HG03439 (cell line): ENCODE results near the gene DACT3.
"Not testable (repeated sequence)": the region's sequence is repeated elsewhere in the genome, so short reads cannot be mapped to it uniquely, and the experiment has no call there.

ENCODE experiments used
- ATAC-seq: cut with Tn5 transposase; IDR thresholded peaks from one replicate; pipeline ENCODE4 v1.9.1; 2021; ENCODE audit warnings: mild to moderate bottlenecking, moderate library complexity; ENCODE audit not compliant: unreplicated experiment

Gene DACT3

DNA sequence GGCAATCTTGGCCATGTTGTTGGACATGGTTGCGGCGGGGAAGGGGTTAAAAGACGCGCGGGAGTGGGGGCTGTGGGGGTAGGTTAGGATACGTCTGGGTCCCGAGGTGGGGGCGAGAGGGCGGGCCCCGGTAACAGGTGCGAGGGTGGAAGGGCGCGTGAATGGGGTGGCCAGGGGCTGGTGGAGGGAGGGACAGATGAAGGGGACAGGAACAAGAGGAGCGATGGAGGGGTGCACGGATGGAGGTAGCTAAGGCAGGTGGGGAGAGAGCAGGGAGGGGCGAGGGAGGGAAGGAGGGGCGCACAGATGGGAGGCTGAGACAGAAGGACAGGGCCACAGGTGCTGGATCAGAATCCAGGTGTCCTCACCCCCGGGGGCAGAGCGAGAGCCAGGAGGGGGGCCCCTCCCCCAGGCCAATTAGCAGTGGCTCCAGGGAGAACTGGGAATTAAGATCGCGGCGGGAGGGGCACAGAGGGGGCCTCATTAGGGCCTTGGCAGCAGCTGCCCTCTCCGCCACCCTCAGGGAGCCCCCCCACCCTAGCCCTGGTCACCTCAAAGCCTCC, 26.2 kb downstream of the DACT3 start:
- no peak for ATAC-seq

DNA sequence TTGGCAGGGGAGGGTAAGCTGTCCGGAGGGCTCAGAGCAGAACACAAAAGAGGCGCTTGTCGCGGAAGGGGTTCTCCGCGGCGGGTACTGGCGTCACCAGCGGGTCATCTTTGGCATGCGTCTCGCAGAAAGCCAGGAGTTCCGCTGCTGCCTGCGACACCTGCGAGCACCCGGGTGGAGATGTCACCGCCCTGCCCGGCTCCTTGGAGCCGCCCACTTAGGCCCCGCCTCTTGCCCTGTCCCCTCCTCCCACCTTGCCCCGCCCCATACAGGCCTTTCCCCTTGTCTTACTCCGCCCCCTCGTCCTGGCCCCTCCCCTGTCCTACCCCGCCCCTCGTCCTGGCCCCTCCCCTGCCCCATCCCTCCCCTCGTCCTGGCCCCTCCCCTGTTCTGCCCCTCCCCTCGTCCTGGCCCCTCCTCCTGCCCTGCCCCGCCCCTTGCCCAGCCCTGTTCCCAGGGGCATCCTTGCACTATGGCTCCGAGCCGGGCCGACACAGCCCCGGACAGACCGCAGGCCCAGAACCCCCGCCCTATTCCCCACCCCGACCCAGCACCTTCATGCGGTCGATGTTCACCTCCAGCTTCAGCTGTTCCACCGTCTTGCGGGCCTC, 26.8 kb downstream of the DACT3 start:
- ATAC-seq: peak; percentile 56

GRCh38 chr19:46633130-46633529, 27.9 kb downstream of the DACT3 start:
- ATAC-seq: no peak

DNA sequence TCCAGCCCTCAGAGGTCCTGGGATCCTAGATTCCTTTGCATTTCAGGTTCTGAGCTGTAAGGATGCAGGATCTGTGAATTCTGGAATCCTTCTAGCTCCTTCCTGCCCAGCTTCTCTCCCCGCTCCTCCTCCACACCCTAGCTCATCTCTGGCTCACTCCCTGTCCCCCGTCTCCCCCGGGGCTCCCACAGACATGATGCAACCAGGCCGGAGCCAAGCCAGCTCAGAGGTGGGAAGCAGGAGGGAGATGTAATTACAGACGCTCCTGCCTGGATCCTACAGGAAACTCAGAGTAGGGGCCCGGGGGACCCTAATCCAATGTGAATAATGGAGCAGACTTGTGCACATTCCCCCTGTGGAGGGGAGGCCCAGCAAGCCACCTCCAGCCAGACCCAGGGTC, 29.5 kb downstream of the DACT3 start:
- ATAC-seq: no peak

DNA sequence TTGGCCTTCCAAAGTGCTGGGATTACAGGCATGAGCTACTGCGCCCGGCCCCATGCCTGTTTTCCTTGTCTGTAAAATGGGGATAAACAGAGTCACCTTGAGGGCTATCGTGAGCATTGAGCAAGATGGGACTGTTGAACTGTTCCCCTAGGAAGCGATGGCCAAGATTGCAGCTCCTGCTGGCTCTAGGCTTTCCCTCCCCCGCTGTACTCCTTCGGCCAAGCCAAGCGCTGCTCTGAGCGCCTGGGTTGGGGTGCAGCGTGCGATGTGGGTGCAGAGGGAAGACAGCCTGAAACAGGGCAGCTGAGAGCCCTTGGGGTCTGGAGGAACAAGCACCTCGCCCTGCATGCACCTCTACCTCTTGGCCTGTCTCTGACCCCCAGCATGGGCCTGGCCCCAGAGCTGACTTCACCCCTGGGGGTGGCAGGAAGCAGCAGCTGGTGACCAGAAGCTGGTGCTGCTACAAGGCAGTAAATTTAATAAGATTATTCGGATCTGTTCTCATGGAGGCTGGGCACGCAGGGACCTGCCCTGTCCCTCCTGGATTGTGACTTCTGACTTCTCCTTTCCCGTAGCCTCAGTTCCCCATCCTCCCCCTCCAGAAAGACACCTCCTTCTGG, 30.3 kb downstream of the DACT3 start:
- ATAC-seq: no peak

GRCh38 chr19:46629546-46630025, 31.4 kb downstream of the DACT3 start:
- ATAC-seq: no peak

DNA sequence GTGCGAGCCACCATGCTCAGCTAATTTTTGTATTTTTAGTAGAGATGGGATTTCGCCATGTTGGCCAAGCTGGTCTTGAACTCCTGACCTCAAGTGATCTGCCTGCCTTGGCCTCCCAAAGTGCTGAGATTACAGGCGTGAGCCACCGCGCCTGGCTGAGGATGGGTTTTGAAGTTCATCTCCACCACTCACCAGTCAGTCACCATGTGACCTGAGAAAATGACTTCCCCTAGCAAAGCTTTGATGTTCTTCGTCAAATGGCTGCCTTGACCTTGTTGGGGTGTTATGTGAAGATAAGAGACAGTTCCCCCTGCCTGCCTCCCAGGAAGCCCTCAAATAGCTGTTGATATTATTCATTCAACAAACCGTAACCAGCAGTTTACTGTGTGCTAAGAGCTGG, 32.0 kb downstream of the DACT3 start:
- ATAC-seq: not testable (repeated sequence)

DNA sequence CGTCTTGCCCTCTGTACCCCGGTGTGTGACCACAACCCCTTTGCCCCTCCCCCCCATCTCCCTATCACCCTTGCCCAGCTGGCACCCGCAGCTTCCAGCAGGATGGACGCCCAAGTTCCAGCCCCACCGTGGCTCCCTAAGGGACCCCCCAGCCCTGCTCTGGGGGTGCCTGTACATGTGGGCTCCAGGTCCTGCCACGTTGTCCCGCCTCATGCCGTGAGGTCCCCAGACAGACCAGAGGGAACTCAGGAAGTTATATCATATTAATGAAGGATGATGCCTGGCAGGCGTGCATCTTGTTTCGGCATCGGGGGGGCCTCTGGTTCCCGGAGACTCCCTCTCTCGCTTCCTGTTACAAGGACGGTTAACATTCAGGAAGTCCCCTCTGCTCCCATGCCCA, 34.5 kb downstream of the DACT3 start:
- no peak for ATAC-seq

DNA sequence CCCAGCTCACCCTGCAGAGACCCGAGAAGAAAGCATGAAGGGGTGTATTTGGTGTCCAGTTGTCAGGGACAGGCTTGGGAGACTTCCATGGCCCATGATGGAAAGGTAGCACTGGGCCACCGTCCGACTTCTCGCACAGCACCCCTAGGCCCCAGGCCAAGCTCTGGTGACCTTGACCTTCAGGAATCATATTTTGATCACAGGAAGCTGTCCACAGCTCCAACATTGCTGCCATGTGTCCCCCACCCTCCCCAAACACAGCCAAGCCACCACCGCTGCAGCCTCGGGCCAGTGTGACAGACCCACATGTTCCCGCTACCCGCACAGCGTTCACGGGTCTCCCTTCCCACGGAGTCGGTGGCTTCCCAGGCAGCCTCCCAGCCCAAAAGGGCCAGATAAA, 35.3 kb downstream of the DACT3 start:
- ATAC-seq: no peak

GRCh38 chr19:46624958-46625661, 35.9 kb downstream of the DACT3 start, which contains the start of gene PTGIR:
PTGIR (minus strand) TSS chr19:46625089; CDS start chr19:46624225, 864 bp downstream.
- ATAC-seq: no peak

DNA sequence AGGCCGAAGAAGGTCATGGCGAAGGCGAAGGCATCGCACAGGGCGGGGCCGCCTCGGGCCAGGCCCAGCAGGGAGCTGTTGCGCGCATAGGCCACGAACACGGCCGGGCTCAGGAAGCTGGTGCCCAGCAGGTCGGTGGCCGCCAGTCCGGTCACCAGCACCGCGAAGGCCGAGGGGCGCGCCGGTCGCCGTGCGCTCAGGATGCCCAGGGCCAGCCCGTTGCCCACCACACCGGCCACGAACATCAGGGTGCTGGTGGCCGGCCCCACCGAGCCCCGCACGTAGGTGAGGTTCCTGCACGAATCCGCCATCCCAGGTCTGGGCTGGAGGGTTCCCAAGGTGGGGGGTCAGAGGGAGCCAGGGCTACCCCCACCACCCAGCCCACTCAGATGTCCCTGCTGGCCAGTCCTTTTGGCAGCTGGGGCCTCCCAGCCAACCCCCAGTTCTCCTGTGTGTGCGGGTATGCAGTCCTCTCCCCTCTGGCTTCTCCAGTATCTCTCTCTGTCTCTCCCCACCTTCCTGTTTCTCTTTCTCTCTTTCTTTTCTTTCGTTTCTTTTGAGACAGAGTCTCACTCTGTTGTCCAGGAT, 37.0 kb downstream of the DACT3 start:
- ATAC-seq: no peak

- no peak for ATAC-seq
These were observed 38.9 kb downstream of the DACT3 start for GRCh38 chr19:46622118-46622446.

DNA sequence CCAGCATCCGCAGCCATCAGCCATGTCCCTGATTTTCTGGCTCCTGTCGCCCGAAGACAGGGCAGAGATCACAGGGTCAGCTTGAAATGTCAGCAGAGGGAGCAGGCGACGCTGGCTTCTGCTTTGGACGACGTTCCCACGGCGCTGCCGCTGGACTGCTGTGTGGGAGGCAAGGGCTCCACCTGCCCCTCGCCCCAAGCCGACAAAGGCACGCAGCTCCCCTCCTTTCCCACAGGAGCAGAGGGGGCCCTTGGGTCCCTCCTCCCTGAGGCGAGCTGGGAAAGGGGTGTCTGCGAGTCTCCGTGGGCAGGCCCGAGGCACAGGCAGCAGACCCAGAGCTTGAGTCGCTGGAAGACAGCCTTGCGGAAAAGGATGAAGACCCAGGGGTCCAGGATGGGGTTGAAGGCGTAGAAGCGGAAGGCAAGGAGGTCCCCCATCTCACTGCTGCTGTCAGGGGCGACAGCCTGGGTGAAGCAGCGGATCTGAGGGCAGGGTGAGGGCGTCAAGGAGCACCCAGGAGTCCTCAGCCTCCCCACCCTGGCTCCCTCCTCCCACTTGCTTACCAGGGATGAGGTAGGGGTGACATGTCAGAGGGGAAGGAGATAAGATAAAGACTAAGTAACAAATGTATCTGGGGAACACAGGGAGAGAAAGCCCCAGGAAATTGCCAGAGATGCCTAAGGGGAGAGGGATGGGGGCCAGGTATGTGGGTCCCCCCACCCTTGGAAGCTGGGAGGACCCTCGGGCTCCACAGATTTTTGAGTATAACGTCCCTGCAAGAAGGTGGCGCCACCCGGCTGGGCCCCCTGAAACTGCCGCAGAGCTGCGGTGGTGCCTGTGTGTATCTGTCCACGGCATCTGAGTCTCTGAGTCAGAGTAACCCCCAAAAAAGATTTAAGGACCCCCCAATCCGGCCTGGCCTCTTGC, 39.5 kb downstream of the DACT3 start:
- ATAC-seq: no peak

- ATAC-seq: no peak
These were observed 40.3 kb downstream of the DACT3 start for GRCh38 chr19:46620716-46621115.

DNA sequence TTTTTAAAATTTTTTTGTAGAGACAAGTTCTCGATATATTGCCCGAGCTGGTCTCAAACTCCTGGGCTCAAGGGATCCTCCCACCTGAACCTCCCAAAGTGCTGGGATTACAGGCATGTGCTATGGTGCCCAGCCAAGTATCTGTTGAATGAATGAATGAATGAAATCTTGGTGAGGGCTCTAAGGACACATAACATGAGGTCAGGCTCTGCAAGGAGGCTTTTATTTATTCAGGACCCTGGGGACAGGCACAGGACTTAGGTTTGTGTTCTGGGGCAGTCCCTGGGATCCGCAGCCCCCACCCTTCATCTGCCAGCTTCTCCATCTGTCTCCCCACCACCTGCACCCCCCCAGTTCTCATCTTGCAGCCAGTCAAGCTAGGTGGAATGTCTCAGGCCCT, 40.7 kb downstream of the DACT3 start:
- ATAC-seq: no peak

DNA sequence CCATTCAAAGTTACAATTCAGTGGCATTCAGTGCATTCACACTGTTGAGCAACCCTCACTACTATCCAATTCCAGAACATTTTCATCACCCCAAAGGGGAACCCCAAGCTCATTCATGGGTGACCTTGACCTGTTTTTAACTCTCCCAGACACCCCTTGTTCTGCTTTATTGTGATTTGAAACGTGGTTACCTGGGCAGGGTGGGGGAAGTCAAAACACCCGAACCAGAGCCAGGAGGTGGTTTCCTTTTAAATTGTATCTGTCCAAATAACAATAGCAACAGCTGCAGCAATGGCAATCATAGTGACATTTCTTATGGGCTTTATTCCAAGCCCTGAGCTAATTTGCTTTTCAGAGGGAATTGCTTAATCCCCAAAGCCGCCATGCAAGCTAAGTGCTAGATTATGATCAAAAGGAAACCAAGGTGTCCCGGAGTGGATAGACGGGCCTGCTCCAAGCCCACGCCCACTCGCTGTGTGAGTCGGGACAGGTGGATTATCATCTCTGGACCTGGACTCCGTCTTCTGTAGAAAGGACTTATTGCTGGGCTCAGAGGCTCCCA, 42.2 kb downstream of the DACT3 start:
- no peak for ATAC-seq

- no peak for ATAC-seq
These were observed 43.4 kb downstream of the DACT3 start for GRCh38 chr19:46617601-46618000.

DNA sequence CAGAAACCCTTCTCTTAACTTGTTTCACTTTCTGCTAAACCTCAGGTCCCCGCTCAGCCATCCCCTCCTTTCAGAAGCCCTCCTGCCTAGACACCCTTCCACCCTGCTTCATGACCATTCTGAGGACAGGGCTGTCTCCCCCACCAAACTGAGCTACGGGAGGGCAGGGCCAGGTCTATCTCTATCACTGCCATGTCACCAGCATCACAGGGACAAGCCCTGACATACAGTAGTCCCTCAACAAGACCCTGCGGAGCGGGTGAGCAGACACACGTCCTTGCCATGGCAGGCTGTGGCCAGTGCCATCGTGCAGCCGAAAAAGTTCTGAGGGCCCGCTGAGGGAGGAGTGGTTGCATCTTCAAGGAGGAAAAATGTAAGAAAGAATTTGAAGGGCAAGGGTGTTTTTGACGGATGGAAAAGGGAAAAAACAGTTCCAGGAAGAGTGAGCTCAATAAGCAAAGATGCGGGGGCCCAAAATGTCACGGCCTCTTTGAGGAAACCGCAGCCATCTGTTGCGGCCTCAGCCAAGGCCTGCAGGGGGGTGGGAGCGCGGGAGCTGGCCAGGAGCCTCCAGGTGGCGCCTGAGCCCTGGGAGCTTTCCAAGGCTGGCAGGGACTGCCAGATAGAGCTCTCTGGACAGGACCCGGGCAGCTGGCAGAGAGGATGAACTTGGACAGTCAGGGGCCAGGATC, 44.2 kb downstream of the DACT3 start:
- ATAC-seq: no peak

GRCh38 chr19:46615966-46616365, 45.0 kb downstream of the DACT3 start:
- no peak for ATAC-seq
